T-helper 22 cell (primary cell): ENCODE measurements around the gene TNFSF8.
A peak's percentile ranks its signal among the peaks of the same experiment; 100 is the strongest.

Experiments
- DNase-seq: peaks from one replicate; pipeline ENCODE4 v3.0.0-alpha.2; 2020; ENCODE audit warnings: low read depth

Gene TNFSF8

GRCh38 chr9:114905170-114905940 is 25.0 kb downstream of the TNFSF8 start:
- DNase-seq = no peak

GRCh38 chr9:114902786-114903524 is 27.4 kb downstream of the TNFSF8 start:
- peak; percentile 59 for DNase-seq

GRCh38 chr9:114900942-114901802 is 29.2 kb downstream of the TNFSF8 start:
- no peak for DNase-seq

- DNase-seq = no peak
Observed at GRCh38 chr9:114899995-114900394, 30.4 kb downstream of the TNFSF8 start.

GRCh38 chr9:114899461-114899860 is 30.9 kb downstream of the TNFSF8 start:
- no peak for DNase-seq

- DNase-seq = peak; percentile 79
Observed at GRCh38 chr9:114898741-114899140, 31.6 kb downstream of the TNFSF8 start.

- no peak for DNase-seq
Observed at GRCh38 chr9:114897196-114897595, 33.2 kb downstream of the TNFSF8 start.

- no peak for DNase-seq
Observed at GRCh38 chr9:114896344-114896743, 34.0 kb downstream of the TNFSF8 start.

GRCh38 chr9:114895521-114895991 is 34.8 kb downstream of the TNFSF8 start:
- DNase-seq = no peak

GRCh38 chr9:114894609-114895433 is 35.6 kb downstream of the TNFSF8 start:
- no peak for DNase-seq

- DNase-seq = no peak
Observed at GRCh38 chr9:114894206-114894605, 36.2 kb downstream of the TNFSF8 start.

- DNase-seq = no peak
Observed at GRCh38 chr9:114893221-114894010, 37.0 kb downstream of the TNFSF8 start.

GRCh38 chr9:114889802-114890224 is 40.6 kb downstream of the TNFSF8 start:
- DNase-seq = no peak

GRCh38 chr9:114888607-114889006 is 41.8 kb downstream of the TNFSF8 start:
- no peak for DNase-seq

- no peak for DNase-seq
Observed at GRCh38 chr9:114887963-114888362, 42.4 kb downstream of the TNFSF8 start.

GRCh38 chr9:114884787-114885452 is 45.5 kb downstream of the TNFSF8 start:
- no peak for DNase-seq

GRCh38 chr9:114883709-114884108 is 46.7 kb downstream of the TNFSF8 start:
- no peak for DNase-seq

GRCh38 chr9:114880291-114880745 is 50.1 kb downstream of the TNFSF8 start:
- no peak for DNase-seq

GRCh38 chr9:114878879-114879564 is 51.4 kb downstream of the TNFSF8 start:
- DNase-seq = no peak
